Hepatocyte (in vitro differentiated cells): Measurements from ENCODE around the gene FAM193A.

Experiments used
- EZH2phosphoT487 ChIP-seq: fragments of 200-600 bp; sonication (generic); IDR thresholded peaks from one replicate; pipeline ENCODE4 v1.6.1; 2018; ENCODE audit warnings: antibody characterized with exemption, mild to moderate bottlenecking, low read depth, moderate library complexity; ENCODE audit not compliant: unreplicated experiment, severe bottlenecking
- TF ChIP-seq, protein P1 (sequence below): fragments of 200-600 bp; sonication (generic); IDR thresholded peaks from 2 replicates; pipeline ENCODE4 v1.5.1; 2016; ENCODE audit warnings: antibody characterized with exemption, mild to moderate bottlenecking; ENCODE audit not compliant: poor library complexity

DNA sequence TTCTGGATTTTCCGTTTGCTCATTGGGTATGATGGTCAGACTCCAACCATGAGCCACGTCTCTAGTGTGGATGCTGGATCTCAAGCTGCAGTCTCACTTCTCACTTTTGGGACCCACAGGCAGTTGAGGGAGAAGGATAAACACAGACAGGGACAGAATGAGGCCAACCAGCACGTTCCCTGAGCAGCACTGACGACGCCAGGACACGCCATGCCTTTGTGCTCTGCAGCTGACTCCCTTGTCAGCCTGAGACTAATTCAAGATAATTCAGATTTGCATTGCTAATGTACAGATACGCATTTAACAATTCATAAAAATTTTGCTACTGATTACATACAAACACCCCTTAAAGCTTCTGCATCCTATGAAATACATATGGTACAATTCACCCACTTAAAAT lies 106.5 kb downstream of the FAM193A start:
- TF ChIP-seq, protein P1, sequence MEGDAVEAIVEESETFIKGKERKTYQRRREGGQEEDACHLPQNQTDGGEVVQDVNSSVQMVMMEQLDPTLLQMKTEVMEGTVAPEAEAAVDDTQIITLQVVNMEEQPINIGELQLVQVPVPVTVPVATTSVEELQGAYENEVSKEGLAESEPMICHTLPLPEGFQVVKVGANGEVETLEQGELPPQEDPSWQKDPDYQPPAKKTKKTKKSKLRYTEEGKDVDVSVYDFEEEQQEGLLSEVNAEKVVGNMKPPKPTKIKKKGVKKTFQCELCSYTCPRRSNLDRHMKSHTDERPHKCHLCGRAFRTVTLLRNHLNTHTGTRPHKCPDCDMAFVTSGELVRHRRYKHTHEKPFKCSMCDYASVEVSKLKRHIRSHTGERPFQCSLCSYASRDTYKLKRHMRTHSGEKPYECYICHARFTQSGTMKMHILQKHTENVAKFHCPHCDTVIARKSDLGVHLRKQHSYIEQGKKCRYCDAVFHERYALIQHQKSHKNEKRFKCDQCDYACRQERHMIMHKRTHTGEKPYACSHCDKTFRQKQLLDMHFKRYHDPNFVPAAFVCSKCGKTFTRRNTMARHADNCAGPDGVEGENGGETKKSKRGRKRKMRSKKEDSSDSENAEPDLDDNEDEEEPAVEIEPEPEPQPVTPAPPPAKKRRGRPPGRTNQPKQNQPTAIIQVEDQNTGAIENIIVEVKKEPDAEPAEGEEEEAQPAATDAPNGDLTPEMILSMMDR = no peak
- no peak for TF ChIP-seq EZH2phosphoT487
